Stimulated activated CD4-positive, alpha-beta T cell treated with anti-CD3 and anti-CD28 coated beads, Interleukin-15, amount 100 ng/mL, for 1 hour (primary cell): Measurements from ENCODE around the gene ACAP2.
"Not testable (repeated sequence)": the region's sequence is repeated elsewhere in the genome, so short reads cannot be mapped to it uniquely, and the experiment has no call there.

Source experiments
- DNase-seq, 2 donors: peaks; one replicate each; pipeline ENCODE4 v3.0.0-alpha.2; 2020; ENCODE audit warnings: low read depth in 1 of 2, low spot score in 1 of 2

ACAP2 gene

DNA sequence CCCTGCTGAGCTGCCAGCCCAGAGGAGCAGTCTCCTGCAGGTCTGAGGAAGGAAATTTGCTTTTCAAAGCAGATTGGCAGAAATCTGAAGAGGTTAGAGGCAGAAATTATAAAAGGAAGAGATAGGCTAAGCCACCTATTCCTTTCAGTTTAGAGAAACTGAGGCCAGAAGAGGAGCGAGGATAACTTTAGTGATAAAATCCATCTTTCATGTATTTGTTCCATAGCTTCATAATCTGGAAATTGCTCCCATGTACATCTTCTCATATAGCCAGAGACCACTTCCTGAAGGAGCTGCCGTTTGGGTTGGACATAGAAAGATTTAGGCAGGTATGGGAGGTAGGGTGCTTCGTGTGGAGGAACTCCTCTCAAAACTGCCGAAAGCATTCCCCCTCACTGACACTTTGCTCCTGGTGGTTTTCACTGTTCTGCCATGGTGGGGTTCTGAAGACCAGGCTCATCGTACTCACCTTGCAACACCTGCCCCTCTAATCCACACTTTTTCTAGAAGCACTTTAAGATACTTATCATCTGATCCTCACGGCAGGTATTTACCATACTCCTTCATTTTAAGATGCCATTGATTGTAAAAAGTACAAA, 670 bp upstream of the ACAP2 start:
- no peak for DNase-seq

DNA sequence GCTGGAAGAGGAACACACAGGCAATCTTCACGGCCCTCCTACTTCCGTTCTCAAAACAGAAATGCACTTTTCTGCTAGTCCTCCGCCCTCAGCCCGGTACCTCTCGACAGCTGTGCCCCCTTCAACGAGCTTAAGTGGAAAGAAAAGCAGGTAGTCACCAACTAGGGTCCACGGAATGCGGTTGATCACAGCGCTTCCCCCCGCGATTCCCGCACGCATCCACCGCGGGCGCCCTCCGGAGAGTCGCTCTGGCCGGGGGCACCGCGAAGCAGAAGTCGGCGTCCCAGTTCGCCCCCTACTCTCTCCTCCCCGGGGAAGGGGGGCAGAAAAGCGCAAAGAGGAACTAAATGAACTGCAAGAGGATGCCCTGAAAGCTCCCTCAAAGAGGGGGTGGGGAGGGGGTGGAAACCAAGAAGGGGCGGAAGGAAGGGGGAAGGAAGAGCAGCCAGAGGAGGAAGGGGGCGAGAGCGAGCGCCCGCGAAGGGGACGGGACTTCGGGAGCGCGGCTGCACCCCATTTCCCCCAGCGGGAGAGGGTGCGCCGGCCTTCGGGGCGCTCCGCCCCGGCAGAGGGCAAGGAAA, 738 bp downstream of the ACAP2 start:
- DNase-seq, result peak; percentile 11 to 16

DNA sequence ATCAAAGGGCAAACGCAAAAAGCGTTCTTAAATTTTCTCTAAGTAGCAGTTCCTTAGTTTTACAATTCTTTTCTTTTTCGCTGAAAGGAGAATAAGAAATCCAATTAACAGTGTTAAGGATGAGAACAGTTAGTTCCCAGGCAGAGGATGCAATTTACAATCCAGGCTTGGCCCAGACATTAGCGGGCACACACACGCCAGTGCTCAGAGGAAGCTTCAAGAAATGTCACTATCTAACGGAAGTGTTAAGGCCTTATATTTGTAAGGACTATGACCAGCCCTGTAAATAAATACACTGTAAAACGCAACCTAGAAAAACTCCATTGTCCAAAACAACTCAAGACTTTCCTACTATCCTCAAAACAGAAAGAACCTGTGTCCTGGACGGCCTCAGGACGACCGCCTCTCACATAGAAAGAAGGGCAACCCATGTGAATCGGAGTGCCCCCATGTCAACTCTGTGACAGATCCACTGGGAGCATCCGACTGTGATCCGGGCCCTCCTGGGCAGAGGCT, 1.3 kb downstream of the ACAP2 start:
- no peak for DNase-seq

DNA sequence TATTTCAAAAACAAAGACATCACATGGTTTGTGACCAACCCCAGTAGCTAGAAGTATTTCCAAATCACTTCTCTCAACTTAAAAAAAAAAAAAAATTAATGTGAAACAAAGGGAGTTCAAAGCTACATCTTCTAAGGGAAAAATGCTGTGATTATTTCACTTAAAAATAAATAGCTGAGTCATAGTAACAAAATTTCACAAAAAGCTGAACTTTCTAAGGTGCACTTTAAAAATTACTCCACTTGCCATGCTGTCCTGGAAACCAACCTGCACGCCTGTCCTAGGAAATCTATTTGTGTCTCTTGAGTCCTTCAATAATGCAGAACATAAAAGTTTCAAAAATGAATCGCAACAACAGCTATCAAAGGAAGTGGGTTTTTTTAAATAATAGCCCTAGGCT, 1.8 kb downstream of the ACAP2 start:
- DNase-seq, result no peak

DNA sequence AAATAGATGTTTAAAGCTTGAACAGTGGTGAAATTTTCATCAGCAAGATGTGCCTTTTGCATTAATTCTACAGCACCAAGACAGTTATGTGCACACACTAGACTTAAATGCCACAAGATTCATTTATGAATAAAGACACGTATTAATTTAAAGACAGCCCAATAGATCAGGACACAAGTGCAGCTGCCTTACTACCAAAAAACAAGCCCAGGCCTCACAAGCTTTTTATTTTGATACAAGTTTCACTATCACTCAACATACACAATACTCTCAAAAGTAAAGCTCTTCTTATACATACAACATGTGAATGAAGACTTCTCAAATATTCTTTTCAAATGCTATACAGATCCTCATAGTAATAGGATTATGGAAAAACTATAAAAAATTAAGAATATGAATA, 2.4 kb downstream of the ACAP2 start:
- no peak for DNase-seq

DNA sequence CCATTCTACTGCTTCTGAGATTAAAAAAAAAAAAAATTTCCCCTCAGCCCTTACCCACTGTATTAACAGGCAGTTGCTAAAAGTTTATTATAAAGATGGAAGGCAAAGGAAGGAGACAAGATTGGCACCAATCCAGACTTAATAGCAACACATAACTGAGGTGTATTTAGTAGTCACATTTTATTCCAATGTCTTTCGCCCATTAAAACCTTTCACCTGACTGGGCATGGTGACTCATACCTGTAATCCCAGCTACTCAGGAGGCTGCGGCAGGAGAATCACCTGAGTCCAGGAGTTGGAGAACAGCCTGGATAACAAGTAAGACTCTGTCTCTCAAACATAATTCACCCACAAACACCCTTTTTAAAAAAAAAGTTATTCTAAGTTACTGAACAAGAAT, 4.4 kb downstream of the ACAP2 start:
- DNase-seq, result no peak

DNA sequence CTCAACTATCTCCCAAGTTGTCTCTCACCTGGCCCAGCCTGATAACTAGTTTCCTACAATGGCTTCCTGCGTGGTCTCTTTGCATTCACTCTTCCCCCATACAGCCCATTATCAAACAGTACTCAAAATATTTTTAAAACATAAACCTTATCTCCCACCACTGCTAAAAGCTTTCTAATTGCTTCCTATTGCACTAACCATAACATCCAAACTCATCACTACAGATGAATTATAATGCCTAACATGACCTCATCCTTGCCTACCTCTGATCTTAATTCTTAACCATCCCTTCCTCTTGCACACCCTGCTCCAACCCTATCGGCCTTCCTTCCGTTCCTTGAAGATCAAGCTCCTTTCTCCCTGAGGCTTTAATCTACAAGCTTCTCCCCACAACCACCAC, 17.0 kb downstream of the ACAP2 start:
- no peak for DNase-seq

DNA sequence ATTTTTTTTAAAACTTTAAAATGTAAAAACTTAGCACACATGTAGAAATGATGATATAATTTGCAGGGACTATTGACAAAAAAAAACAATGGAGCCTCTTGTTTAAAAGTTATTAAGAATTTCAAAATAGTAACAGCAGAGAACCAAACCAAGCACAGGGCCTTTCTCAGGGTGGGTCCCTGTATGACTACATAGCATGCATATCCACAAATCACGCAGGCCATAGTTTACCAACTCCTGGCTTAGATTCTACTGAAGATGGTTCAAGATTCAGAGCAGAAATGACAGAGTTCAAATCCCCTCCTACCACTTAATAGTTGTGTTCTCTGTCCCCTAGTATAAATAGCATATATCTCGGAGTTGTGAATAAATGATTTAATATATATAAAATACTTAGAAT, 19.0 kb downstream of the ACAP2 start:
- DNase-seq, result no peak

DNA sequence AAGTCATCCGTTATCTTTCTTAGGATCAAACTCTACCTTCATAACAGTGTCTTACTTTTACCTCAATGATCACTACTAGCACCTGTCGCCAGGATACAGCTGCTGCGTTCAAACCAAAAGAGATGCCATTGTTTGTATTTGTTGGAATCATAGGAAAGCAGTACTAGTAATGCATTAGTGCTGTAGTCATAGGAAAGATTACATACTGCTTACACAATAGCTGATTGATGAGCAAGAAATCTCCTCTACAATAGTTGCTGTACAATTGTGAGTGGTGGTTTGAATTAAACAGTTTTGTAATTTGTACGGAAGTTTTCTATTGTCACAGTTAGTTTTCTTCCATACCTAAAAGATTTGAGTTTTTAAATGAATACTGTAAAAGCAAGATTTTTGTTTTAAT, 21.4 kb downstream of the ACAP2 start:
- DNase-seq, result no peak

DNA sequence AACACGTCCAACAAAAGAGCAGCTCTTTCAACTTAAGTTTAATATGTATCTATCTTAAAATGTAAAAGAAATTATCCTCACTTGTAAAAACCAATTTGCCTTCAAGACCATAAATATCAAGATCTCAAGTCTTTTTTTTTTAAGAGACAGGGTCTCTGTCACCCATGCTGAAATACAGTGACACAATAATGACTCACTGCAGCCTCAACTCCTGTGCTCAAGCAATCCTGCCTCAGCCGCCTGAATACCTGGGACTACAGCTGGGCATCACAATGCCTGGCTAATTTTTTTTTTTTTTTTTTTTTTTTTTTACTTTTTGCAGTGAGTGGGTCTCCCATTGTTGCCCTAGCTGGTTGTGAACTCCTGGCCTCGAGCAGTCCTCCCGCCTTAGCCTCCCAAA, 26.0 kb downstream of the ACAP2 start:
- DNase-seq, result no peak

DNA sequence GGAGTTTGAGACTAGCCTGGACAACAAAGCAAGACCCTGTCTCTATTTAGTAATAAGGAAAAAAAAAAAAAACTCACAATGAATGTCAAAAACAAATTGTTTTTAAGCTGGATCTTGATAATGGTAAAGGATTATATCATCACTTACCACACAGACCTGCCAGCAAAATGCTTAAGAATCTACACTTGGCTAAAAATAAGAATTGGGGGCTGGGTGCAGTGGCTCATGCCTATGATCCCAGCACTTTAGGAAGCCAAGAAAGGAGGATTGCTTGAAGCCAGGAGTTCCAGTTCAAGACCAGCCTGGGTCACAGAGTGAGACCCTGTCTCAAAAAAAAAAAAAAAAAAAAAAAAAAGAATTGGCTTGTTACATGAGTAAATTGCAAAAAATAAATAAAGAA, 31.0 kb downstream of the ACAP2 start:
- no peak for DNase-seq

DNA sequence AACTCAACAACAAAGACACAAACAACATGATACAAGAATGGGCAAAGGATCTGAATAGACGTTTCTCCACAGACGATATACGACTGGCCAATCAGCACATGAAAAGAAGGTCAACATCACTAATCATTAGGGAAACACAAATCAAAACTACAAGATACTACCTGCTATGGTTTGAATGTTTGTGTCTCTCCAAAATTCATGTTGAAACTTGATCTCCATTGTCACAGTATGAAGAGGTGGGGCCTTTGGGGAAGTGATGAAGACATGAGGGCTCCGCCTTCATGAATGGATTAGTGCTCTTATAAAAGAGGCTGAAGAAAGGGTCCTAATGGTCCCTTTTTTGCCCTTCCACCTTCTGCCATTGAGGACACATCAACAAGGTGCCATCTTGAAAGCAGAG, 32.3 kb downstream of the ACAP2 start:
- DNase-seq, result no peak

DNA sequence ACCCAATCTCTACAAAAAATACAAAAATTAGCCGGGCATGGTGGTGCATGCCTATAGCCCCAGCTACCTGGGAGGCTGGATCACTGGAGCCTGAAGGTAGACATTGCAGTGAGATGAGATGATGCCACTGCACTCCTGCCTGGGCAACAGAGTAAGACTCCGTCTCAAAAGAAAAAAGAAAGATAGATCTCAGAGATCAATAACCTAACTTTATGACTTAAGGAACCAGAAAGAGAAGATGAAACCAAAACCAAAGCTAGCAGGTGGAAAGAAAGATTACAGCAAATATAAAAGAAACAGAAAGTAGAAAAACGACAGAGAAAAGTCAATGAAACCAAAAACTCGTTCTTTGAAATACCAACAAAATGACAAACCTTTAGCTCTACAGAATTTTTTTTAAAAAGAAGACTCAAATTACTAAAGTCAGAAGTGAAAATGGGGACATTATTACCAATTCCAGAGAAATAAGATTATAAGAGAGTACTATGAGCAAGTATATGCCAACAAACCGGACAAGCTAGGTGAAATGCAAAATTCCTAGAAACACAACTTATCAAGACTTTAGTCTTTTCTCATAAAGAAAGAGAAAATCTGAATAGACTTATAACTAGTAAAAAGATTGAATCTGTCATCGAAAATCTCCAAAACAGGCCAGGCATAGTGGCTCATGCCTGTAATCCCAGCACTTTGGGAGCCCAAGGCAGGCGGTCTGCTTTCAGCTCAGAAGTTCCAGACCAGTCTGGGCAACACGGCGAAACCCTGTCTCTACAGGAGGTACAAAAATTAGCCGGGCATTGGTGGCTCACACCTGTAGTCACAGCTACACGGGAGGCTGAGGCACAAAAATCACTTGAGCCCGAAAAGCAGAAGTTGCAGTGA, 35.0 kb downstream of the ACAP2 start:
- DNase-seq, result no peak

DNA sequence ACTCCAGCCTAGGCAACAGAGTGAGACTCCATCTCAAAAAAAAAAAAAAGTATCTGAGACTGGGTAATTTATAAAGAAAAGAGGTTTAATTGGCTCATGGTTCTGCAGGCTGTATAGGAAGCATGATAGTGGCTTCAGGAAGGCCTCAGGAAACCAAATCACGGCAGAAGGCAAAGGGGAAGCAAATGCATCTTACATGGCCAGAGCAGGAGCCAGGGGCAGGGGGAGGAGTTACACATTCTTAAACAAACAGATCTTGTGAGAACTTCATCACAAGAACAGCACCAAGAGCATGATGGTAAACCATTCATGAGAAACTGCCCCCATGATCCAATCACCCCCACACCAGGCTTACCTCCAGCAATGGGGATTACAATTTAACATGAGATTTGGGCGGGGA, 37.2 kb downstream of the ACAP2 start:
- DNase-seq, result no peak

DNA sequence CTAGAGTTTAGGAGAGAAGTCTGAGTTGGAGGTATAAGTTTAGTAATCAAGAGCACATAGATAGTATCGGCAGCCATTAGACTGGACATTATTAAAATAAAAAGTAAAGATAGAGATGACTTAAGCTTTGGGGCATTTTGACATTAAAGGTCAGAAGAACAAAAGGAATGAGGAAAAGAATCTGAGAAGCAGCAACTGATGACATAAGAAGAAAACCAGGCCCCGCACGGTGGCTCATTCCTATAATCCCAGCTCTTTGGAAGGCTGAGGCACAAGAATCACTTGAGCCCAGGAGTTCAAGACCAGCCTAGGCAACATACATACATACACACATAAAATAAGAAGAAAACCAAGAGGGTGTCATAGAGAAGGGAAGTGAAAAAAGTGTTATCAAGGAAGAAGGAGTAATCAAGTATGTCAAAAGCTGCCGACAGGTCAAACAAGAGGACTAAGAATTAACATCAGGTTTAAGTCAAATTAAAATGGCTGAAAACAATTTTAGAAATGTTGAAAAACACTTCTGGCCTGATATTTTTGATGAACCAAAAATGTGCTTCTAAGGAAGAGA, 38.9 kb downstream of the ACAP2 start:
- no peak for DNase-seq

DNA sequence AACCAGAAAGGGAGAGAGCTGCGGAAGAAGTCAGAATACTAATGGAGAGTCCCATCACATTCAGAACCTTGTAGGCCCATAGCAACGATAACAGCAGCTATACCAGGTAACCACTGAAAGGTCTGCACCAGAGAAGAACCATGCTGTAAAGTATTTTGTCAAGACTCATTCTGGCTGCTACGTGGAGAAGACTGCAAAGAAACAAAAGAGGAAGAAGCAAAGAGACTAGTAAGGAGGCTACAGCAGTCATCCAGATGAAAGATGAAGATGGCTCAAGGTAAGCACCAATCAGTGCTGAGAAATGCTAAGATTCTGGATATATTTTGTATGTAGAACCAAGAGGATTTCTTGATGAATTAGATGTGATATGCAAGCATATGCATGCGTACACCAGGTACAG, 39.6 kb downstream of the ACAP2 start:
- no peak for DNase-seq

DNA sequence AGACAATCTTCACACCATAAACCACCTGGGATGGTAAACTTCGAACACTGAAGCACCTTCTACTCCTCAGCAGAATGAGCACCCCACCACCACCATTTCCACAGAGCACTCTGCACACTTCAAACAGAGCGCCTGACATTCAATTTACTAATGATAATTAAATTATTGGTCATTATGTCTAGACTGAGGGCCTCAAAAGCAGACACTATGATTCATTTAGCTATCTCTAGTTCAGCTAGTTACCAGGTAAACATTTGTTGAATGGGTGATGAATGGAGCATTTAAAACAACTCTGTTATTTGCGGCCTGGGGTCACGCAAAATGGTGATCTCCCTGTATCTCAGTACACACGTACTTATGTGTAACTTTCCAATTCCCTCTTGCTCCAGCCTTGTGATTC, 40.9 kb downstream of the ACAP2 start:
- no peak for DNase-seq

DNA sequence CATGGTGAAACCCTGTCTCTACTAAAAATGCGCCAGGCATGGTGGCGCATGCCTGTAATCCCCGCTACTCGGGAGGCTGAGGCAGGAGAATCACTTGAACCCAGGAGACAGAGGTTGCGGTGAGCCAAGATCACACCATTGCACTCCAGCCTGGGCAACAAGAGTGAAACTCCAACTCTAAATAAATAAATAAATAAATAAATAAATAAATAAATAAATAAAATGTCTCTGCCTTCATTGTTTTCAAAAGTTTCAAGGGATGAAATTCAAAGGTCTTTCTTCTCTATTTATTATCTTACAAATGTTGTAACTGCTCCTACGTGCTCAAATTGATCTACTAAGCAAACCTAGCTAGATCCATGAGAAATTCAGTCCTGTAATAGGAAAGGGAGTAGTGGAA, 44.4 kb downstream of the ACAP2 start:
- not testable (repeated sequence) for DNase-seq

DNA sequence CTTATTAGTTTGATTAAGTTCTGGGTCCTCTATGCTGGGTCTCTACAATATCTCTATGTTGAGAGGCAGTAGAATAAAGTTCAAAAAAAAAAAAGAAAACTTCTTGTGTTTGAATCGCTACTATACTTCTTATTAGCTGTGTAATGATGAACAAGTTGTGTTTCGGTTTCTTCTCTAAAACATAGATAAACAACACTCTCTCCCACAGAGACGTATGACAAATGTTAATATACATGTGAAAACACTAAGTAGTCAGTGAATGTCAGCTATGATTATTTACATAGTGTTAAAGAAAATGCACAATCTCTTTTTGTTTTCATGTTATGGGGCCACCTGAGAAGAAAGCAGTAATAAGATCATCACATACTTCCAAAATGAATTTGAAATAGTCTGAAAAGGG, 45.3 kb downstream of the ACAP2 start:
- DNase-seq, result no peak

DNA sequence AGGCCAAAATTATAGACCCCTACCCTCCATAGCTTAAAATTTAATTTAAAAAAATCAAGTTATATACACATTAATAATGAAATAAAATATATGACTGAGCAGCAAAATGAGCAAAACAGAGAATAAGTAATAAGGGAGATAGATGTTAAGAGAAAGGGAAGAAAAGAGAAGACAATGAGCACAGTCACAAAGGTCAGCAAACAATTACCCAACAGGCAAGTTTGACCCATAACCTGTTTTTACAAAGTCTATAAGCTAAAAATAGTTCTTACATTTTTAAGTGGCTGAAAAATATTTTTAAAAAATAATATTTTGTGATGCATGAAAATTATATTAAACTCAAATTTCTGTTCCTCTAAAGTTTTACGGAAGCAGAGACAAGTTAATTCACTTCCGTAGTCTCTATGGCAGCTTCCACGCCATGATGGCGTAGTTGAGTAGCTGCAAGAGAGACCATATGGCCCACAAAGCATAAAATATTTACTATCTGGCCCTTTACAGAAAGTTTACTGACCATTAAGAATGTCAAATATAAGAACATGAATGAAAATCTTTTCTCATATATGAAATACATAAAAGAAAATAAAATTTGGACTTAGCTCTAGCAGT, 47.5 kb downstream of the ACAP2 start:
- DNase-seq, result no peak

DNA sequence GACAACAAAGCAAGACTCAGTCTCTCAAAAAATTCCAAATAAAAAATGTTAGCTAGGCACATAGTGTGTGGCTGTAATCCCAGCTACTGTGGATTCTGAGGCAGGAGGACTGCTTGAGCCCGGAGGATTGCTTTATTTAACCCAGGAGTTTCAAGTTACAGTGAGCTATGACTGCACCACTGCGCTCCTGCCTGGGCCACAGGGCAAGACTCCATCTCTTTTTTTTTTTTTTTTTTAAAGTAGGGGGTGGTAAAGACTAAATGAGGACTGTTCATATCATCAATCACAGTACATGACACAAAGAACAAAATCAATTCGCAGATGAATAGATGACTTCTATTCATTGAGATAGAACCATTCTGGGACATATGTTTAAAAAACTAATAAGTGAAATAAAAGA, 48.1 kb downstream of the ACAP2 start:
- DNase-seq, result no peak

DNA sequence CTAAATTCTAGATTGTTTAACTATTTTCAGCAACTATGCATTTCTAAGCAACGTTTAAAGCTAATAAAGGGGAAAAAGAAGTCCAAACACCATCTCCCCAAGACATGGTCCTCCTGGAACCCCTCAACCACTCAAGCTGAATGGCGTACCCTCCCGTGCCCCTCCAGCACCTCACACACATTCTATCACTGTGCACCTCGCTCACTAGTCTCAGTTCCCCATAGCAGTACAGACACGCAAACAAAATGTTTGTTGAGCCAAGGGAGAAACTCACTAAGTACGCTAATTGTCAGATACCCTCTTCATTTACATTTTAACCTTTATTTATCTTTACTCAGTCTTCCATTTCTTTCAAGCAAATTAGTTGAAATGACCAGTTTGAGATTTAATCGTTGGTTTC, 48.8 kb downstream of the ACAP2 start:
- DNase-seq, result no peak
